Osteoblast (primary cell): ENCODE results near the gene TNFSF10. TPM values are rescaled to one million over a fixed set of nuclear protein-coding genes. Genes with fewer than 3 reads are reported as not detected.

ENCODE experiments used
- DNase-seq: peaks from one replicate; pipeline ENCODE4 v3.0.0; 2011; ENCODE audit warnings: low spot score, mixed read lengths; ENCODE audit not compliant: insufficient read length; ENCODE audit errors: missing footprints
- H2AFZ ChIP-seq: 2 replicates; pipeline ENCODE4 v1.6.0; 2011; ENCODE audit warnings: mild to moderate bottlenecking, low read length
- H3K27ac ChIP-seq: 2 replicates; pipeline ENCODE4 v1.5.1; 2011; ENCODE audit warnings: mild to moderate bottlenecking, low read depth, low read length, moderate library complexity
- H3K27me3 ChIP-seq: 2 replicates; pipeline ENCODE4 v1.6.0; 2012; ENCODE audit warnings: mild to moderate bottlenecking, control low read depth, inconsistent platforms, low read length, moderate library complexity; ENCODE audit not compliant: insufficient read depth
- H3K36me3 ChIP-seq: 2 replicates; pipeline ENCODE4 v1.5.1; 2011; ENCODE audit warnings: mild to moderate bottlenecking, low read length, control low read depth, moderate library complexity; ENCODE audit not compliant: insufficient read depth
- H3K4me1 ChIP-seq: 2 replicates; pipeline ENCODE4 v1.5.1; 2011; ENCODE audit warnings: mild to moderate bottlenecking, low read length, control low read depth, moderate library complexity; ENCODE audit not compliant: insufficient read depth
- H3K4me2 ChIP-seq: 2 replicates; pipeline ENCODE4 v1.6.0; 2011; ENCODE audit warnings: mild to moderate bottlenecking, low read length; ENCODE audit not compliant: insufficient read depth
- H3K4me3 ChIP-seq: fragments of 200-600 bp; sonication (generic); 3 replicates; pipeline ENCODE4 v1.5.1; 2012; ENCODE audit warnings: mild to moderate bottlenecking, low read length, inconsistent platforms; ENCODE audit not compliant: insufficient read depth
- H3K79me2 ChIP-seq: 2 replicates; pipeline ENCODE4 v1.6.0; 2012; ENCODE audit warnings: mild to moderate bottlenecking, low read length, control low read depth, inconsistent platforms; ENCODE audit not compliant: insufficient read depth
- H3K9me3 ChIP-seq: 2 replicates; pipeline ENCODE4 v1.5.1; 2011; ENCODE audit warnings: low read depth, low read length, control low read depth
- H4K20me1 ChIP-seq: 2 replicates; pipeline ENCODE4 v1.6.0; 2012; ENCODE audit warnings: mild to moderate bottlenecking, low read length, control low read depth; ENCODE audit not compliant: insufficient read depth
- total RNA-seq: library from RNA; depleted of rRNA; stranded (reverse); fragments of >200 nt; gene quantifications from 2 replicates; pipeline ENCODE4 v1.2.3, GENCODE V29; 2012
- TF ChIP-seq, protein P1 (sequence below): IDR thresholded peaks from 2 replicates; pipeline ENCODE4 v1.5.1; 2011; ENCODE audit warnings: mild to moderate bottlenecking, low read depth, low read length, moderate library complexity; ENCODE audit errors: extremely low read depth

The TNFSF10 gene
- total RNA-seq, 1 donor: 4.0 TPM

DNA sequence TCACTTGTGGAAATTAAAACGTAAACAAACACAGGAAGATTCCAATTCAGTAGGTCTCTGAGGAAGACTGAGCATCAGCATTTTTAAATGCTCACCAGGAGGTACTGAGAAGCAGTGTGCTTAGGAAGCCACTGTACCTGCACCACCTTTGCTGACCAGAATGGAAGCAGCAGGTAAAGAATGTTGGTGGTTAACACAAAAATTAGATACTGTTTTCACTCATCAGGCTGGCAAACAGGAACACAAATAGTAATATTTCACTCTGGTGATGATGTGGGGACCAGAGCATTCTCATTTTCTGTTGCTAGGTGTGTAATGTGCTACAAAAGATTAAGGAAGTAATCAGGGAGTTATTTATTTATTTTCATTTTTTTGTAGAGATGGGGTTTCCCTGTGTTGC, 45.1 kb downstream of the TNFSF10 start:
- Histone ChIP-seq H3K4me1 (peaks cover 2% of the 10 kb centered on the region), H3K9me3 (no peaks in the 10 kb centered on the region), H4K20me1 (no peaks in the 10 kb centered on the region), H3K36me3 (no peaks in the 10 kb centered on the region), H3K27me3 (no peaks in the 10 kb centered on the region), H3K27ac (no peak overlapping the region), H3K4me3 (no peak overlapping the region), H3K4me2 (no peak overlapping the region), H2AFZ (no peak overlapping the region), H3K79me2 (no peaks in the 10 kb centered on the region)
- TF ChIP-seq, protein P1, sequence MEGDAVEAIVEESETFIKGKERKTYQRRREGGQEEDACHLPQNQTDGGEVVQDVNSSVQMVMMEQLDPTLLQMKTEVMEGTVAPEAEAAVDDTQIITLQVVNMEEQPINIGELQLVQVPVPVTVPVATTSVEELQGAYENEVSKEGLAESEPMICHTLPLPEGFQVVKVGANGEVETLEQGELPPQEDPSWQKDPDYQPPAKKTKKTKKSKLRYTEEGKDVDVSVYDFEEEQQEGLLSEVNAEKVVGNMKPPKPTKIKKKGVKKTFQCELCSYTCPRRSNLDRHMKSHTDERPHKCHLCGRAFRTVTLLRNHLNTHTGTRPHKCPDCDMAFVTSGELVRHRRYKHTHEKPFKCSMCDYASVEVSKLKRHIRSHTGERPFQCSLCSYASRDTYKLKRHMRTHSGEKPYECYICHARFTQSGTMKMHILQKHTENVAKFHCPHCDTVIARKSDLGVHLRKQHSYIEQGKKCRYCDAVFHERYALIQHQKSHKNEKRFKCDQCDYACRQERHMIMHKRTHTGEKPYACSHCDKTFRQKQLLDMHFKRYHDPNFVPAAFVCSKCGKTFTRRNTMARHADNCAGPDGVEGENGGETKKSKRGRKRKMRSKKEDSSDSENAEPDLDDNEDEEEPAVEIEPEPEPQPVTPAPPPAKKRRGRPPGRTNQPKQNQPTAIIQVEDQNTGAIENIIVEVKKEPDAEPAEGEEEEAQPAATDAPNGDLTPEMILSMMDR: no peak
- DNase-seq: no peak

DNA sequence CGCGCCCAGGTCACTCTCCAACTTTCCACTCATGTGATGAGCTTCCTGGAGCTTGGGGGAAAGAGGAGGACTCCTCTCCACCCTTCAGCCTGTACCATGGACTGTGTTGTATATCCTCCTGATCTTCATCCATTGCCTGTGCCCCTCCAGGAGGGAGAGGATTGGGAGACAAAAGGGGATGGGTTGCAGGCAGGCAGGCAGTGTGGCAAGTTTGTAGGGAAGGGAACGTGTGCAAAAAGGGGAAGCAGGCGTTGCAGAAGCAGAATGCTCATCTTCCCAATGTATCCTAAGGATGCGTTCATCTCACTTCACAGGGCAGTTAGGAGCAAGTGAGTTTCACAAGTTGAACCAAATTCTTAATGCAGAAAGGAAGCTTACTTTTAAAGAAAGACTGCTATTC, 46.9 kb downstream of the TNFSF10 start:
- H3K4me3 ChIP-seq: peak overlapping the region; percentile 74
- H3K27me3 ChIP-seq: no peaks in the 10 kb centered on the region
- H3K4me2 ChIP-seq: peak overlapping the region; percentile 94
- H3K9me3 ChIP-seq: no peaks in the 10 kb centered on the region
- no peaks in the 10 kb centered on the region for H3K36me3 ChIP-seq
- peak overlapping the region; percentile 91 for H2AFZ ChIP-seq
- TF ChIP-seq, protein P1: no peak
- H3K4me1 ChIP-seq: peaks cover 2% of the 10 kb centered on the region
- no peaks in the 10 kb centered on the region for H3K79me2 ChIP-seq
- no peak for DNase-seq
- H4K20me1 ChIP-seq: no peaks in the 10 kb centered on the region
- no peak overlapping the region for H3K27ac ChIP-seq

DNA sequence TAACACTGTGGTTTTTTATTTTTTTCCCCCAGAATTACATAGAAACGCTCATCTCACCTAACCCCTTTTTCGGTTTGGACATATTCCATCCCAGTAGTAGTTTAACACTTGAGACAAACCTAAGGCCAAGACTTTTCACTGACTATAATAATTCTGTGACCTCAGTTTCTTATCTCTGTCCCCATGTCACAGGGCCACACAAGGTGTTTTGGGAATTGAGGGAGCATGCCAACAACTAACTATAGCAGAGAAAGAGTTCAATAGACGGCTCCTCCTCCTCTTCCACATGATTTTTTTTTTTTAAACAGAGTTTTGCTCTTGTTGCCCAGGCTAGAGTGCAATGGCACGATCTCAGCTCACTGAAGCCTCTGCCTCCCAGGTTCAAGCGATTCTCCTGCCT, 47.5 kb downstream of the TNFSF10 start:
- no peaks in the 10 kb centered on the region for H3K9me3 ChIP-seq
- H3K36me3 ChIP-seq: no peaks in the 10 kb centered on the region
- H3K4me2 ChIP-seq: no peak overlapping the region
- H2AFZ ChIP-seq: no peak overlapping the region
- no peaks in the 10 kb centered on the region for H3K79me2 ChIP-seq
- H4K20me1 ChIP-seq: no peaks in the 10 kb centered on the region
- TF ChIP-seq, protein P1: no peak
- no peak for DNase-seq
- no peak overlapping the region for H3K27ac ChIP-seq
- H3K27me3 ChIP-seq: peaks cover 3% of the 10 kb centered on the region
- H3K4me1 ChIP-seq: peaks cover 2% of the 10 kb centered on the region
- no peak overlapping the region for H3K4me3 ChIP-seq

DNA sequence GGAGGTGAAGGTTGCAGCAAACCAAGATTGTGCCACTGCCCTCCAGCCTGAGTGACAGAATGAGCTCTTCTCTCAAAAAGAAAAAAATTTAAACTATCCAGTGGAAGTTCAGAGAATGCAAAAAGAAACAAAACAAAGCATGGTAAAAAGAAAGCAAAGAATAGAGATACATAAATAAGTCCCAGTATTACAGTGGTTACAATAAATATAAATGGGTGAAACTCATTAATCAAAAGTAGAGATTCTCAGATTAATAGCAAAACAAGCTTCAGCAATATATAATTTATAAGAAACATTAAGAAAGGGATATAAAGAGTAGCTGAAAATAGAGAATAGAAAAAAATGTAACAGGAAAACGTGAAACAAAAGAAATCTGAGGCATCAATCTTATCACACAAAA, 51.3 kb downstream of the TNFSF10 start:
- no peak overlapping the region for H3K4me3 ChIP-seq
- peaks cover 7% of the 10 kb centered on the region for H3K4me1 ChIP-seq
- no peak overlapping the region for H2AFZ ChIP-seq
- no peaks in the 10 kb centered on the region for H3K36me3 ChIP-seq
- H3K9me3 ChIP-seq: no peaks in the 10 kb centered on the region
- no peak for DNase-seq
- peaks cover 3% of the 10 kb centered on the region for H3K27me3 ChIP-seq
- TF ChIP-seq, protein P1: no peak
- no peak overlapping the region for H3K4me2 ChIP-seq
- no peaks in the 10 kb centered on the region for H3K79me2 ChIP-seq
- H4K20me1 ChIP-seq: no peaks in the 10 kb centered on the region
- H3K27ac ChIP-seq: no peak overlapping the region
